Mucosa of gallbladder (tissue), 1 donor: Measurements from ENCODE around the gene ZBTB20. TPM values are rescaled to one million over a fixed set of nuclear protein-coding genes. Genes with fewer than 3 reads are reported as not detected.

Experiments used
- DNase-seq: peaks from one replicate; pipeline ENCODE4 v3.0.0-alpha.2; 2020; ENCODE audit warnings: low spot score
- total RNA-seq: library from RNA; stranded (reverse); gene quantifications from one replicate; pipeline ENCODE4 v1.2.1, GENCODE V29; 2021
- donor health status: DM: no; HTN: no; CAD: no.

Gene ZBTB20
- total RNA-seq, 1 donor from 2014 or later = 75.9 TPM

GRCh38 chr3:114333180-114333922 is 813.7 kb downstream of the ZBTB20 start:
- DNase-seq = no peak

GRCh38 chr3:114332342-114333179 is 814.5 kb downstream of the ZBTB20 start:
- no peak for DNase-seq

- DNase-seq = no peak
Observed at GRCh38 chr3:114331710-114332109, 815.4 kb downstream of the ZBTB20 start.

- DNase-seq = no peak
Observed at GRCh38 chr3:114331007-114331406, 816.1 kb downstream of the ZBTB20 start.

GRCh38 chr3:114329823-114330222 is 817.3 kb downstream of the ZBTB20 start:
- DNase-seq = no peak

GRCh38 chr3:114328345-114328744 is 818.7 kb downstream of the ZBTB20 start:
- DNase-seq = no peak

GRCh38 chr3:114327665-114328064 is 819.4 kb downstream of the ZBTB20 start:
- no peak for DNase-seq

GRCh38 chr3:114323546-114324254 is 823.4 kb downstream of the ZBTB20 start:
- no peak for DNase-seq

GRCh38 chr3:114320246-114320645 is 826.8 kb downstream of the ZBTB20 start:
- no peak for DNase-seq

- DNase-seq = no peak
Observed at GRCh38 chr3:114319453-114319852, 827.6 kb downstream of the ZBTB20 start.

- no peak for DNase-seq
Observed at GRCh38 chr3:114318295-114318694, 828.8 kb downstream of the ZBTB20 start.

- no peak for DNase-seq
Observed at GRCh38 chr3:114314282-114314681, 832.8 kb downstream of the ZBTB20 start.

GRCh38 chr3:114313426-114313825 is 833.7 kb downstream of the ZBTB20 start:
- no peak for DNase-seq

GRCh38 chr3:114310695-114311094 is 836.4 kb downstream of the ZBTB20 start:
- DNase-seq = no peak

GRCh38 chr3:114308830-114309229 is 838.3 kb downstream of the ZBTB20 start:
- no peak for DNase-seq

- DNase-seq = no peak
Observed at GRCh38 chr3:114308377-114308776, 838.7 kb downstream of the ZBTB20 start.

- no peak for DNase-seq
Observed at GRCh38 chr3:114307832-114308231, 839.3 kb downstream of the ZBTB20 start.

- no peak for DNase-seq
Observed at GRCh38 chr3:114307222-114307830, 839.8 kb downstream of the ZBTB20 start.

GRCh38 chr3:114299941-114300624 is 847.0 kb downstream of the ZBTB20 start:
- no peak for DNase-seq

GRCh38 chr3:114299421-114299820 is 847.7 kb downstream of the ZBTB20 start:
- no peak for DNase-seq

GRCh38 chr3:114295946-114296345 is 851.1 kb downstream of the ZBTB20 start:
- no peak for DNase-seq
